ENCODE data around the gene MGAT4B.

DNA sequence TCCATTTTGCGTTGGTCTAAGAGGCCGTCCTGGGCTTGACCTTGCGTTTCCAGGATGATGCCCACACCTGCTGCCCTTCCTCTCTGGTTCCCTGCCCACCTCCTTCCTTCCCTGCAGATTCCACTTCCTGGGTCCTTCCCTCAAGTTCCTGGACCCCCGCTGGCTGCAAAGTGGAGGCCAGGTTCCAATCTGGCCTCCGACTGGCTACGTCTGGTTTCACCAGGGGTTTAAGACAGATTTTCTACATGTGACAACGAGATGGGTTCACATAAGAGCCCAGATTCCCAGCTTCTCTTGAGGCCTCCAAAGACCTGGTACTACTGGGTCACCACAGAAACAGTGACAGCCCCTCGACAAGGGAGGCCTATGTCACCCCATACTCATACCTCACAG, 2.1 kb downstream of the MGAT4B start:
- TF ChIP-seq, protein P1, sequence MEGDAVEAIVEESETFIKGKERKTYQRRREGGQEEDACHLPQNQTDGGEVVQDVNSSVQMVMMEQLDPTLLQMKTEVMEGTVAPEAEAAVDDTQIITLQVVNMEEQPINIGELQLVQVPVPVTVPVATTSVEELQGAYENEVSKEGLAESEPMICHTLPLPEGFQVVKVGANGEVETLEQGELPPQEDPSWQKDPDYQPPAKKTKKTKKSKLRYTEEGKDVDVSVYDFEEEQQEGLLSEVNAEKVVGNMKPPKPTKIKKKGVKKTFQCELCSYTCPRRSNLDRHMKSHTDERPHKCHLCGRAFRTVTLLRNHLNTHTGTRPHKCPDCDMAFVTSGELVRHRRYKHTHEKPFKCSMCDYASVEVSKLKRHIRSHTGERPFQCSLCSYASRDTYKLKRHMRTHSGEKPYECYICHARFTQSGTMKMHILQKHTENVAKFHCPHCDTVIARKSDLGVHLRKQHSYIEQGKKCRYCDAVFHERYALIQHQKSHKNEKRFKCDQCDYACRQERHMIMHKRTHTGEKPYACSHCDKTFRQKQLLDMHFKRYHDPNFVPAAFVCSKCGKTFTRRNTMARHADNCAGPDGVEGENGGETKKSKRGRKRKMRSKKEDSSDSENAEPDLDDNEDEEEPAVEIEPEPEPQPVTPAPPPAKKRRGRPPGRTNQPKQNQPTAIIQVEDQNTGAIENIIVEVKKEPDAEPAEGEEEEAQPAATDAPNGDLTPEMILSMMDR (IDR thresholded peaks at IDR 0.05), result no peak
- no peak for TF ChIP-seq POLR2A (IDR thresholded peaks at IDR 0.05)

All from Peyer's patch (tissue), 4 donors.